Limb (tissue), 2 donors: ENCODE results near the gene SAMD9L.
"Not testable (repeated sequence)": the region's sequence is repeated elsewhere in the genome, so short reads cannot be mapped to it uniquely, and the experiment has no call there.

Experiments
- DNase-seq, 2 donors: peaks; one replicate each; pipeline ENCODE4 v3.0.0-alpha.2; 2016; ENCODE audit errors: extremely low spot score in 2 of 2

The SAMD9L gene

DNA sequence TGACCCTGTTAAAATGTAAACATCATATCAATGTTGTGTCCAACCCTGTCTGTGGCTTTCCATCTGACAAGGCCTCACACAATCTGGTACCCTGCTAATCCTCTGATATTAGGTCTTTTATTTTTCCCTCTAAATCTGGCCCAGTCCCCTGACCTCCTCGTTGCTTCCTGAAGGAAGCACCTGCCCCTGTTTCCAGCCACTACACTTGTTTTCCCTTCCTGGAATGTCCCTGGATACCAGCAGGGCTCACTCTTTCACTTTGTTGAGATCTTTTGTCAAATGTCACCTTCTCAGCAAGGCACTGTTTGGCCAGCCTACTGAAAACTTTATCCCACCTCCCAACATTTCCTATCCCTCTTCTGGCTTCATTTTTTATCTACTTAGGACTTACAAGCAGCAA is 2.1 kb downstream of the SAMD9L start:
- no peak for DNase-seq

DNA sequence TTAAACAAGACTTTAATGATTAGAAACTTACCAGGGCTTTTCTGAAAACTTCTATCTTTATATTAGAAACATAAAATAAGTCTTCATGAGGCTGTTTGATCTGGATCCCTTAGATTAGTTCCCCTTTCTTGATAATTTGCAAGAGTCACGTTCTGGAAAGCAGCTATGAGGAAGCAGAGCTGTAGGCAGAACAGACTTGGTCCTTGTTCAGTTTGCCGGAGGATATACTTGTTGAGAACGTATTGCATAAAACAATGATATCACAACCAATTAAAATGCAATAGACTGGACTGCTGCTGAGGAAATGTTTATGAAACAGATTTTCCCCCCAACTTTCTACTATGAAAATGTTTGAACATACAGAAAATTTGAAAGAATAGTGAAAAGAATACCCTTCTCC is 2.8 kb downstream of the SAMD9L start:
- no peak for DNase-seq

DNA sequence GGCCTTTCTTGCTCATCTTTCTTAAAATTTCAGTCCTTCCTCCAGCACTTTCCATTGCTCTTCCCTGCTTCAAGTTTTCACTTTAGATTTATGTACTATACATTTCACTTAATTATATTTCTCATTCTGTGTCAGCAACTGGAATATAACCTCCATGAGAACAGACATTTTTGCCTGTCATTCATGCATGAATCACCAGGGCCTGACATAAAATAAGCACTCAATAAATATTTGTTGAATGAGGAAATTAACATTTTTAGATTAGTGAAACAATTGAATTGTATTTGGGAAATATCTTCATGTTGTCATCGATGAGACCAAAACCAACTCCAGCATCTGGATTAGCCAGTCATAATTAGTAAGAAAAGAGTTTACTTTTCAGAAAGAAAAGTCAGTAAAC is 6.1 kb downstream of the SAMD9L start:
- no peak for DNase-seq

DNA sequence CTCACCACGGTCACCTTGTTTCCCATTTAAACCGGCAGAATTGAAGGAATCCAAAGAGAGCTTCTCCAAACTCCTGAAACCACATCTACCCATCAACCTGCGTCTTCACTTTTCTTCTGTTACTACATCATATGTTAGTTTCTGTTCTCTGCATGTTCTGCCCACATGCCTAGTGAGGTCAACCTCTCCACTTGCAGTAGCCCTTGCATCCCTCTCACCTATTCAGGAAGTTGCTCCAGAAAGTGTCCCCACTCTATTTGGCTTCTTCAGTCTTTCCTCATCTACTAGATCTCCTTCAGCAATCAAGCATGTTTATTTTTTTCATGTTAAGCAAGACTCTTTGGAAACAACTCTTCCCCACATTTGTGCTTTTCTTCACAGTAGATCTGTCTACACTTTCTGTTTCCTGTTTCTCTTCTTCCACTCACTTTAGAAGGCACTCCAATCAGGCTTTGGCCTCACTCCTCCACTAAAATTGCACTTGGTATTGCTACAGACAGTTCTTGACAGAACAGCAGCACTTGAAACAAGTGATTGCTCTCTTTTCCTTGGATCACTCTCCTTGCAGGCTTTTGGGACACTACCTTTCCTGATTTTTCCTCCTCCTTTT is 7.5 kb downstream of the SAMD9L start:
- no peak for DNase-seq

DNA sequence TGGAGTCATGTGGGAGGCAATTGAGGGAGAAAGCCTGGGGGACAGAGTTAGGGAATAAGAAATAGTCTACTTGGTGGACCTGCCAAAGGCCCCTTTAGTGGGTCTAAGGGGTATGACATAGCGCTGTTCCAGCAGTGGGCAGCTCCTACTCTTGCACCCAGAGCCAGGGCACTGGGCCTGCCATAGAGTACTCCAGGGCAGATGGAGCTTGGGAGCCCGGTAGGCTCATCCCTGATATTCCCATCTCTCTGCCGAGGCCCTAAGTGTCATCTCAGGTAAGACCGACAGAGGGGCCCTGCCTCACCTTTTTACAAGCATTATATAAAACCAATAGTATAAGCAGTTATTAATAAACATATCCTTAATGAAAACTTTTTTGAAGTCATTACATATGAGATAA is 9.6 kb downstream of the SAMD9L start:
- no peak for DNase-seq

DNA sequence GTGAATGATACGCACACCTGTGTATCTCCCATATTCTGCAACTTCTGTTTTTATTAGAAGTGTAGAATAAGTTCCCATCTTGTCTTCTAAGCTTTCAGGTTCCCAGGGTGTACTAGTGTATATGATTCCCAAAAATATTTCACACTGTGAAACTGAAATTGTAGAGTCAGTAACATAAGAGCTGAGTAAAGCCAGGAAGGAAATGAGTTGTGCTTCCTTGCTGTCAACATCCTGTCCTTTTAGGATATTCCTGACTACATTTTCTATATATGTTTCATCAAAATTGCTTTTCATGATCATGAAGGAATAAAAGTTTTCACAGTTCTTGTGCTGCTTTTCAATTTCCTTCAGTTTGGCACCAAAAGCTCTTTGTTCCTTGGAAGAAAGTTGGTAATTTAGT is 15.2 kb downstream of the SAMD9L start:
- no peak for DNase-seq

DNA sequence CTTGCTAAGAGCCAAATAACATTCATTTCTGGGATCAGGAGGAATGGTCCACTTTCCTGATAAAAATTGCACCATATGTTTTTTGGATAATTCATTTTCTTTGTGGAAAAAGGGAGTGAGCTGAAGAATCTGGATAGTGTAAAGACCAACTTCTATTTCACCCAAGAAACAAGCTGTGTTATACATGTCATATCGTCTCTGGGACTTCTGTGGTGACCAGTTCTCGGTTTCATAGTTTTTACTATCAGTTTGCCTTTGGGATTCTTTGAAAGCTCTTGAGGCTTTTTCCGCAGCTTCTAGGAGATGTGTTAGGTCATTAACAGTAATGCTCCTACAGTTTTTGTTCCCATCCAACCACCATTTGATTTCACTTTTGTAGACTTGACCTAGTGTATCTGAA is 16.0 kb downstream of the SAMD9L start:
- DNase-seq: no peak

DNA sequence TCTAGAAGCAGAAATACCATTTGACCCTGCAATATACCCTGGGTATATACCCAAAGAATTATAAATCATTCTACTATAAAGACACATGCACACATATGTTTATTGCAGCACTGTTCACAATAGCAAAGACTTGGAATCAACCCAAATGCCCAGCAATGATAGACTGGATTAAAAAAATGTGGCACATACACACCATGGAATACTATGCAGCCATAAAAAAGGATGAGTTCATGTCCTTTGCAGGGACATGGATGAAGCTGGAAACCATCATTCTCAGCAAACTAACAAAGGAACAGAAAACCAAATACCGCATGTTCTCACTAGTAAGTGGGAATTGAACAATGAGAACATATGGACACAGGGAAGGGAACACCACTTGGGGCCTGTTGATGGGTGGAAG is 21.2 kb downstream of the SAMD9L start:
- DNase-seq: not testable (repeated sequence)

DNA sequence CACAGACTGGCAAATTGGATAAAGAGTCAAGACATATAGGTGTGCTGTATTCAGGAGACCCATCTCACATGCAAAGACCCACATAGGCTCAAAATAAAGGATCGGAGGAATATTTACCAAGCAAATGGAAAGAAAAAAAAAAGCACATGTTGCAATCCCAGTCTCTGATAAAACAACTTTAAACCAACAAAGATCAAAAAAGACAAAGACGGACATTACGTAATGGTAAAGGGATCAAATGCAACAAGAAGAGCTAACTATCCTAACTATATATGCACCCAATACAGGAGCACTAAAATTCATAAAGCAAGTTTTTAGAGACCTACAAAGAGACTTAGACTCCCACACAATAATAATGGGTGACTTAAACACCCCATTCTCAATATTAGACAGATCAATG is 24.7 kb downstream of the SAMD9L start:
- not testable (repeated sequence) for DNase-seq

DNA sequence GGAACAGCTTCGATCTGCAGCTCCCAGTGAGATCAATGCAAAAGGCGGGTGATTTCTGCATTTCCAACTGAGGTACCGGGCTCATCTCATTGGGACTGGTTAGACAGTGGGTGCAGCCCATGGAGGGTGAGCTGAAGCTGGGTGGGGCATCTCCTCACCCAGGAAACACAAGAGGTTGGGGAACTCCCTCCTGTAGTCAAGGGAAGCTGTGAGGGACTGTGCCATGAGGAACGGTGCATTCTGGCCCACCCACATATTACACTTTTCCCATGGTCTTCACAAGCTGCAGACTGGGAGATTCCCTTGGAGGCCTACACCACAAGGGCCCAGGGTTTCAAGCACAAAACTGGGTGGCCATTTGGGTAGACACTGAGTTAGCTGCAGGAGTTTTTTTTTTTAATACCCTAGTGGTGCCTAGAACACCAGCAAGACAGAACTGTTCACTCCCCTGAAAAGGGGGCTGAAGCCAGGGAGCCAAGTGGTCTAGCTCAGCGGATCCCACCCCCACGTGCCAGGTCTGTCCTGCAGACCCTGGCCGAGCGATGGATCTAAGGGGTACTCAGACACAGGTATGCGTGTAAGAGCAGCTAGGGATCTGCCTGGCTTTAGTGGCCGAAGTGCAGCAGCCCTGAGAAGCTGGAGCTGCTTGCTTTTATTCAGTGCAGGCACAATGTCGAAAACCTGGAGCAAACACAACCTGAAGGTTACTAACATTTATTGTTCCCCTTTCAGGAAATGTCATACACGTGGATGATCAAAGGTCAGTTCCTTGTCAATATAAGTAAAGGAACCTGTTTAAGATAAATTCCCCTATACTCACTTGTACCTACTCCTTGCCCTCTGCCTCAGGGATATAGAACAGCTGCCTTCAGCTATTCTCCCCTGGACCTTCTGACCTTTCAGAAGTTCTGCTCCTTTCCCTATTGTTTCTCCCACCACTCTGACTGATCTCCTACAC is 27.3 kb downstream of the SAMD9L start:
- no peak for DNase-seq

DNA sequence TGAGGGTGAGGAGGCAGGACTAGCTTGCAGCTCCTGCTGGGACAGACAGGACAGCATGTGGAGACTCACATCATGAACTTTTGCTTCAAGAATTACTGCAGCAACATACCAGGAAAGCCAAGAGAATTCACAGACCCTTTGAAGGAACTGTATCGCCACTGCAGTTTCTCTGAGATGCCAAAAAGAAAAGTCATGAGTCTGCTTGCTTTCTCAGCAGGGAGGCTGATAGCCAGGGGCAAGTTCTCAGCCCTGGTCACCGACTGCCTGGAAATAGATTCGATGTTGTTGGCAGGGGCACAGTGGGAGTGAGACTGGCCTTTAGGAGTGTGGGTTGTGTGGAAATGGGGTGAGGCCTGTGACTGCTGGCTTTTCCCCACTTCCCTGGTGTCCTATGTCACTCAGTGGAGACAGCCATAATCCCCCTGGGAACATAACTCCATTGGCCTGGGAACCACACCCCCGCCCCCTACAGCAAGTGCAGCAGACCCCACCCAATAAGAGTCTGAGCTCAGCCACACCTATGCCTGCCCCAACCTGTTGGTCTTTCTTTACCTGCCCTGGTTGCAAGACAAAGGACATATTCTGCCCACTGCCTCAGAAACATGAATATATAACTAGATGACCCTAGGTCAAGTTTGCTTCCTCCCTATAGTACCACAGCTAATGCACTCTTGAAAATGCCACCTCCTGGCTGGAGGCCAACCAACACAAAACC is 28.8 kb downstream of the SAMD9L start:
- DNase-seq: no peak

DNA sequence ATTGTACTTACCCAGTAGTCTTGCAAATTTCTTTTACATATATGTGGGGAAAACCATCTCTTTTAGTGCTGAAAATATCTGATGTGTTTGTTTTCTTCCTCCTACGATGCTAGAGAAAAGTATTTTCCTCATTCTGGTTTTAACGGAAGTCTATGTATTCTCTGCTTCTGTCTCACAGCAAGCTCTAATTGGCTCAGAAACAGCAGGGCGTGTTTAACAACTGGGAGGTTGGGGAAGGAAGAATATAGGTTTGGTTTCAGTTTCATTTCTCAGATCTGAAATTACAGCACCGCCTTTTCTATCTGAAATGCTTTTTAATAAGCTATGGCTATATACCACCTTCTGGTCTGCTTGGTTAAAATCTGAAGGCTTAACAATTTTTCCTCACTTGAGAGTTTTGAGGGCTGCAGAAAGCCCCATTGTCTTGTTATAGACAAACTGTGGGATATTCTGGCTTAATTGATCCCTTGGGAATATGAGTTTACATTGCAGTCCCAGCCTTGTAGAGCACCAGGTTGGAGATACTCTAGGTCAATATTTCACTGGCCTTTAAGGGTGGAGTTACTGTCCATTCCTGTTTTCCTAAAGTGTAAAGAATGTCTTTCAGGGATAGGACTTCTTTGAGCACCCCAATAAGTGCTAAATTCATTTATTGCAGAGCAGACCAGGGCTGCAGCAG is 30.2 kb downstream of the SAMD9L start, which contains the start of gene SAMD9:
TSS of gene SAMD9 (minus strand) at position 128 of the 679 bp plus-strand sequence. CDS start 11,882 bp downstream, outside the sequence.
- peak in 1 of 2 donors; percentile 44 for DNase-seq

DNA sequence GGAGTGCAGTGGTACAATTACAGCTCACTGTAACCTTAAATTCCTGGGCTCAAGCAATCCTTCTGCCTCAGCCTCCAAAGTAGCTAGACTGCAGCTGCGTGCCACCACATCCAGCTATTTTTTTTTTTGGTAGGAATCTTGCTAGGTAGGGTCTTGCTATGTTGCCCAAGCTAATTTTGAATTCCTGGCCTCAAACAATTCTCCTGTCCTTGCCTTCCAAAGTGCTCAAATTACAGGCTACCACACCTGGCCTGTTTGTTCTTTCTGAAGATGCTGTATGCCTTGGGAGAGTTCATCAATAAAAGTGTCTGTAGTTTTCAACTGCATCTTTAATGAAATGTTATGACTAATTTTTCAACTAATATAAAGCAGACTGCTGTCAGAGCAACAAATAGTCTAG is 30.9 kb downstream of the SAMD9L start:
- DNase-seq: no peak

DNA sequence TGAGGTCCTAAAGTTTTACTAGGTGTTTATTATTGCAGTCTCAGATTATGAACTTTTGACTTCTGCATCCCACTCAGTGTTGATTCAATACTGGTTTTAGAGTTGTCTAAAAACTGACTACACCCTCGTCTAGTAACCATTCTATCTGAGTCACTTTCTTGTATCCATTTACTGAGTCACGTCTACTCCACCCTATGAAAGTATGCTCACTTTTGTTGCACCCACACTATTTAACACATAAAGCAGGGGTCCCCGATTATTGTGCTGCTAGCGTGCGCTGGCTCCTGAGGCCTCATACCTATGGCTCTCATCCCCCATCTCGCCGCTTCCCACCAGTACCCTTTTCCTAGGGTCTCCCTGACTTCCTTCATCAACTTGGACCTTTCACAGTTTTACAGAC is 32.4 kb downstream of the SAMD9L start:
- DNase-seq: no peak

DNA sequence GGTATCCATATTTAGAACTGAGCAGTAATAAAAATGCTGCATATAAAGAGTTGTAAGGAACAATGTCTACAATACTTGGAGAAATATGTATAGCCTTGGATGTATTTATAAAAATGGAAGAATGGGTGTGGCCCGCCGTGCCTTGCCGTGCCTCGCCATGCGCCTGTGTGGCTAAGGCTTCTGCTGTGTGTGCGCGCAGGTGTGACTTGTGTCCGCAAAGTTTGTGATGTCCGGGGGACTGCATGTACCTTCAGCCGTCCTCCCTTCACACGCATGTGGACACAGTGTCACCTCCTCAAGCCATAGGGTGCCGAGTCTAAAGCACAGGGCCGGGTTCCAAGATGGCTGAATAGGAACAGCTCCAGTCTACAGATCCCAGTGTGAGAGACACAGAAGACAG is 40.2 kb downstream of the SAMD9L start:
- DNase-seq: no peak

DNA sequence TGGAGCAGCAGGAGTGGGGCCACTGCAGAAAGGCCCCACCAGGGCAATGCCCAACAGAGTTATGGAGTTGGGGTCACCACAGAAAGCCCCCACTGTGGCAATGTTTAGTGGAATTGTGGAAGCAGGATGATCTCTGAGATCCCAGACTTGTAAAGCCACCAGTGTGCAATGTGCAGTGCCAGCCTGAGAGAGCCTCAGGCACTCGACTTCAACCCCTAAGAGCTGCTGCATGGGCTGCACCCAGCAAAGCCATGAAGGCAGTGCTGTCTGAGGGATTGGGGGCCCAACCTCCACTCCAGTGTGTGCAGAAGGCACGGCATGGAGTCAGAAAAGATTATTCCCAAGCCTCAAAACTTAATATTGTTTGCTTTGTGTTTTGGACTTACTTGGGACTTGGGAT is 50.8 kb downstream of the SAMD9L start:
- no peak for DNase-seq

DNA sequence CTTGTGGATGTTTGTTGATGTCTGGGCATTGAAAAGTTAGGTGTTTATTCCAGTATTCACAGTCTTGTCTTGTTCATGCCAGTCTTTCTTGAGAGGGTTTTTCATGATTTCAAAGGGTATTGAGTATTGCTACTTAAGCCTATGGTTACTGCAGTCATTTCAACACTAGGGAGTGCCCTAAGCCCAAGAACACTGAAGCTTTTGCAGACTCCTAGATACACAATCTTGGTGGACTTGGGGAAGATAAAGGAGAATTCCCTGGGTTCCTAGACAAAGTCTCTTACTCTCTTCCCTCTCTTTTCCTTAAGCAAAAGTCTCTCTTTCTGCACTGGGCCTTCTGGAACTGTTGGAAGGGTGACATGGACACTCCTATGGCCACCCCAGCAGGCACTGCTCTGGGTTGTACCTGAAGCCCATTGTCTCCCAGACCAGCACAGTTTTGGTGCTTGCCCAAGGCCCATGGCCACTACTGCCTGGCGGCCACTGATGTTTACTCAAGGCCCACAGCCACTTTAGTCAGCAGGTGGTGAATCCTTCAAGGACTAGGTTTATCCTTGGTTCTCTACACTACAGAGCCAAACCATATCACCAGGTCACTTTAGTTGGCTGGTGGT is 55.3 kb downstream of the SAMD9L start:
- no peak for DNase-seq
